DOHH2 (cell line): Measurements from ENCODE around the gene LIPA.

Experiments used
- H3F3A ChIP-seq: fragments of 200-600 bp; sonication (generic), shearing (Covaris generic); 2 replicates; pipeline ENCODE4 v1.6.0; 2016; ENCODE audit warnings: antibody characterized with exemption, mild to moderate bottlenecking; ENCODE audit not compliant: control insufficient read depth, insufficient read depth
- H3K27ac ChIP-seq: fragments of 200-600 bp; sonication (generic); 2 replicates; pipeline ENCODE4 v1.5.1; 2014; ENCODE audit warnings: low read depth, mild to moderate bottlenecking, low read length, moderate library complexity
- H3K27me3 ChIP-seq: fragments of 200-600 bp; sonication (generic); 2 replicates; pipeline ENCODE4 v1.6.1; 2014; ENCODE audit warnings: mild to moderate bottlenecking, low read length, mixed read lengths; ENCODE audit not compliant: control insufficient read depth
- H3K36me3 ChIP-seq: fragments of 200-600 bp; sonication (generic); 2 replicates; pipeline ENCODE4 v1.6.1; 2014; ENCODE audit warnings: mild to moderate bottlenecking, low read length, moderate library complexity, mixed read lengths; ENCODE audit not compliant: control insufficient read depth
- H3K4me1 ChIP-seq: fragments of 200-600 bp; sonication (generic); 2 replicates; pipeline ENCODE4 v1.6.1; 2014; ENCODE audit warnings: mild to moderate bottlenecking, low read length, mixed read lengths; ENCODE audit not compliant: control insufficient read depth
- H3K4me2 ChIP-seq: fragments of 200-600 bp; sonication (generic); 2 replicates; pipeline ENCODE4 v1.6.0; 2014; ENCODE audit warnings: mild to moderate bottlenecking, low read length, moderate library complexity
- H3K4me3 ChIP-seq: fragments of 200-600 bp; sonication (generic); 2 replicates; pipeline ENCODE4 v1.5.1; 2014; ENCODE audit warnings: mild to moderate bottlenecking, low read length, mixed read lengths
- H3K79me2 ChIP-seq: fragments of 200-600 bp; sonication (generic); 2 replicates; pipeline ENCODE4 v1.6.1; 2014; ENCODE audit warnings: mild to moderate bottlenecking, low read length, mixed read lengths; ENCODE audit not compliant: control insufficient read depth
- H3K9me2 ChIP-seq: fragments of 200-600 bp; sonication (generic); replicated peaks from 2 replicates; pipeline ENCODE4 v1.6.1; 2014; ENCODE audit warnings: mild to moderate bottlenecking, low read length, mixed read lengths; ENCODE audit not compliant: control insufficient read depth
- H3K9me3 ChIP-seq: fragments of 200-600 bp; sonication (generic); 2 replicates; pipeline ENCODE4 v1.6.1; 2014; ENCODE audit warnings: antibody characterized with exemption, low read length, mixed read lengths; ENCODE audit not compliant: control insufficient read depth, insufficient read depth
- H4K20me1 ChIP-seq: fragments of 200-600 bp; sonication (generic); 2 replicates; pipeline ENCODE4 v1.6.0; 2014; ENCODE audit warnings: low read depth, mild to moderate bottlenecking, antibody characterized with exemption, low read length, moderate library complexity; ENCODE audit not compliant: control insufficient read depth, insufficient read depth
- EZH2phosphoT487 ChIP-seq: fragments of 200-600 bp; sonication (generic); IDR thresholded peaks from 2 replicates; pipeline ENCODE4 v1.6.1; 2017; ENCODE audit warnings: borderline replicate concordance, mild to moderate bottlenecking, antibody characterized with exemption, low read length, moderate library complexity, mixed read lengths
- TF ChIP-seq, protein P1 (sequence below): fragments of 200-600 bp; sonication (generic); IDR thresholded peaks from one replicate; pipeline ENCODE4 v1.5.1; 2014; ENCODE audit warnings: antibody characterized with exemption, mild to moderate bottlenecking, low read depth, low read length; ENCODE audit not compliant: poor library complexity, severe bottlenecking

Gene LIPA

DNA sequence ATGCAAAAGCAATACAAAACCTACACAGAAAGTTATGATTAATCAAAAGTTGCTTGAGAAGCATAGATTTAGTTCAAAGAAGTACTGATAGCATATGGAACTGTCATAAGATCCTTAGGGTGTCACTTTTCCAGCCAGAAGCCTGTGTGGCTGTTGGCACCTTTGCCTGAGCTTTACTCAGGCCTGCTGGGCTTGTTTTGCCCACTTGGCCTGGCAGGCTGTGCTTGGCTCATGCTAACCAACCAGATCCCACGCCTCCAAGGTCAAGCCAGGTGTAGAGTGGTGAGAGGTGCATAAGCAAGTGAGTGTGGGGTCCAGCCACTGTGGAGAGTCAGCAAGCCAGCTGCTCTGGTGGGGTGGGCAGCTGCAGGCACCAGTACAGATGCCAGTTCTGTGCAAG, 12.0 kb upstream of the LIPA start:
- Histone ChIP-seq H3K36me3 (no peaks in the 10 kb centered on the region), H3K27ac (no peak overlapping the region), H3K4me3 (no peak overlapping the region), H3K9me2 (no peaks in the 10 kb centered on the region), H3K9me3 (peaks cover 17% of the 10 kb centered on the region; the same call in 1 of the 2 replicates), H3F3A (no peaks in the 10 kb centered on the region), H3K79me2 (no peaks in the 10 kb centered on the region), H3K4me2 (no peak overlapping the region), H3K4me1 (peaks cover 3% of the 10 kb centered on the region; the same call in 1 of the 2 replicates), H3K27me3 (no peaks in the 10 kb centered on the region), H4K20me1 (no peaks in the 10 kb centered on the region)
- TF ChIP-seq, protein P1, sequence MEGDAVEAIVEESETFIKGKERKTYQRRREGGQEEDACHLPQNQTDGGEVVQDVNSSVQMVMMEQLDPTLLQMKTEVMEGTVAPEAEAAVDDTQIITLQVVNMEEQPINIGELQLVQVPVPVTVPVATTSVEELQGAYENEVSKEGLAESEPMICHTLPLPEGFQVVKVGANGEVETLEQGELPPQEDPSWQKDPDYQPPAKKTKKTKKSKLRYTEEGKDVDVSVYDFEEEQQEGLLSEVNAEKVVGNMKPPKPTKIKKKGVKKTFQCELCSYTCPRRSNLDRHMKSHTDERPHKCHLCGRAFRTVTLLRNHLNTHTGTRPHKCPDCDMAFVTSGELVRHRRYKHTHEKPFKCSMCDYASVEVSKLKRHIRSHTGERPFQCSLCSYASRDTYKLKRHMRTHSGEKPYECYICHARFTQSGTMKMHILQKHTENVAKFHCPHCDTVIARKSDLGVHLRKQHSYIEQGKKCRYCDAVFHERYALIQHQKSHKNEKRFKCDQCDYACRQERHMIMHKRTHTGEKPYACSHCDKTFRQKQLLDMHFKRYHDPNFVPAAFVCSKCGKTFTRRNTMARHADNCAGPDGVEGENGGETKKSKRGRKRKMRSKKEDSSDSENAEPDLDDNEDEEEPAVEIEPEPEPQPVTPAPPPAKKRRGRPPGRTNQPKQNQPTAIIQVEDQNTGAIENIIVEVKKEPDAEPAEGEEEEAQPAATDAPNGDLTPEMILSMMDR, result no peak
- no peak for TF ChIP-seq EZH2phosphoT487

DNA sequence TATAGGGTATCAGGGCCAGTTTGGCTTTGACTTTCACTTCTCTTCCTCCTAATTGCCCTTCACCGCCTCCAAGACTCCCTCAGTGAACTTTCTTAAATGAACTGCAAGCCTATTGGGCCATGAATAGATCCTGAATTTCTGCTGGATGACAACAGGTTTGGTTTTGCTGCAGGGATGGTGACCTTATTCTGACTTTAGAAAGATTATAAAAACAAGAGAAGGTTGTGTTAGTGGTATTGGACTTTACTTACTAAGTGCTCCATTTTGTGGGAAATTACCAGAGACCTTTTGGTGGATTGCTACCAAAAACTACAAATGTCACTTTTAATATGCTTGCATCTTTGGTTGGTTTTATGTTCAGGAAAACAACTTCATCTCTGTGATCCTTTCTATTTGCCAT, 11.5 kb upstream of the LIPA start:
- Histone ChIP-seq H3K36me3 (no peaks in the 10 kb centered on the region), H3K9me3 (peaks cover 17% of the 10 kb centered on the region; the same call in 1 of the 2 replicates), H3K4me2 (no peak overlapping the region), H3K79me2 (no peaks in the 10 kb centered on the region), H4K20me1 (no peaks in the 10 kb centered on the region), H3K4me3 (no peak overlapping the region), H3K4me1 (peaks cover 3% of the 10 kb centered on the region; the same call in 1 of the 2 replicates), H3F3A (no peaks in the 10 kb centered on the region), H3K9me2 (no peaks in the 10 kb centered on the region), H3K27me3 (no peaks in the 10 kb centered on the region), H3K27ac (no peak overlapping the region)
- TF ChIP-seq, protein P1, result no peak
- no peak for TF ChIP-seq EZH2phosphoT487

DNA sequence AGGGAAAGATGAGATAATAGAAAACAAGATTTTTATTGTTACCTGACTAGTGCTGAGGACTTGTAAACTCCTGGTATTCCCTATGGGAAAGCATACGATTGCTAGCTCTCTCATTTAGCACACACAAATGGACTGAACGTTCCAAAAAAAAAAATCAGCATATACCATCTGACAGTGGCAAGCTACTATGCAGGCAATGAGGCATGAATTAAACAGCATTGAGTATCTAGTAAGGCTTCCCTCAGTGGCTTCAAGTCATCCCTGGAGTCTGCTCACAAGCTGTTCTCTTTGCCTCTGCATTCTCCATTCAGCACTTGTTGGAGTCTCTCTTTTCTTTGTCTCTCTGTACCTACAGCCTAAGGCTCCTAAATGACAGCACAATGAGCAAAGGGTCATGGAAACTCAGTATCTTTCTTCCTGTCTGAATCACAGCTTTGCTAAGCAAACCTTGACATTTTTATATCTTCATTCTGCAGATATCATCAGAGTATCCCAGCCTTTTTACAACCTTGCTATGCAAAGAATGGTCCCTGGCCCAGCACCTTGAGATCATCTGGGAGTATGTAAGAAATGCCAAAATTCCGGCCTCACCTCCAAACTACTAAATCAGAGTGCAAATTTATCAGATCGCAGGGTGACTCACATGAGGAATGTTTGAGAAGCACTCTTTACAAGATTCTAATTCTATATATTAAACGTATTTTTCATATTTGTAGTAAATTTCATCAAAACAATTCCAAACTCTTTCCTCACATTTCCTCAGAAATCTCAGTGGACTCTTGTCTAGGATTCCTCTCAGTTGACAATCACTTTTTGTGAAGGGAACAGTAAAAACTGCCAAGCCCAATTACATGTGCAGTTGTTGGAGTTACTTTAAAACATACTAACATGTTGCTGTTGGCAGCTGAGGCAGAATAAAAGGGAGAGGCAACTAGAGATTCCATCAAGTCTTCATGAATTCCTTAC, 10.8 kb upstream of the LIPA start:
- Histone ChIP-seq H3F3A (no peaks in the 10 kb centered on the region), H3K79me2 (no peaks in the 10 kb centered on the region), H3K4me2 (no peak overlapping the region), H3K36me3 (no peaks in the 10 kb centered on the region), H3K27me3 (no peaks in the 10 kb centered on the region), H4K20me1 (no peaks in the 10 kb centered on the region), H3K9me2 (no peaks in the 10 kb centered on the region), H3K4me1 (peaks cover 3% of the 10 kb centered on the region; the same call in 1 of the 2 replicates), H3K4me3 (no peak overlapping the region), H3K9me3 (peaks cover 17% of the 10 kb centered on the region; the same call in 1 of the 2 replicates), H3K27ac (no peak overlapping the region)
- no peak for TF ChIP-seq EZH2phosphoT487
- TF ChIP-seq, protein P1, result no peak
